RWPE2 (cell line): ENCODE results near the gene PSEN1.
"Not testable (repeated sequence)": the region's sequence is repeated elsewhere in the genome, so short reads cannot be mapped to it uniquely, and the experiment has no call there.

ENCODE experiments used
- ATAC-seq: fragments of 200-7000 bp; cut with Tn5 transposase; 3 replicates; pipeline ENCODE4 v1.9.1; 2021; ENCODE audit warnings: low read depth
- DNase-seq: peaks from one replicate; pipeline ENCODE4 v3.0.0-alpha.2; 2020; ENCODE audit warnings: low spot score
- H3K27ac ChIP-seq: fragments of 450-650 bp; 2 replicates; pipeline ENCODE4 v1.5.1; 2017; ENCODE audit warnings: mild to moderate bottlenecking; ENCODE audit not compliant: poor library complexity, severe bottlenecking
- H3K27me3 ChIP-seq: fragments of 250-450 bp; sonication (Bioruptor Pico); 2 replicates; pipeline ENCODE4 v1.5.1; 2021; ENCODE audit warnings: mild to moderate bottlenecking, moderate library complexity; ENCODE audit not compliant: insufficient read depth, poor library complexity, severe bottlenecking
- H3K36me3 ChIP-seq: fragments of 250-450 bp; sonication (Bioruptor Pico); 2 replicates; pipeline ENCODE4 v1.5.1; 2020; ENCODE audit warnings: low read depth, mild to moderate bottlenecking, moderate library complexity
- H3K4me1 ChIP-seq: fragments of 250-450 bp; sonication (Bioruptor Pico); 2 replicates; pipeline ENCODE4 v1.5.1; 2021; ENCODE audit warnings: mild to moderate bottlenecking, moderate library complexity; ENCODE audit not compliant: insufficient read depth, poor library complexity, severe bottlenecking
- H3K4me3 ChIP-seq: fragments of 250-450 bp; sonication (Bioruptor Pico); 2 replicates; pipeline ENCODE4 v1.5.1; 2021; ENCODE audit warnings: mild to moderate bottlenecking, moderate library complexity; ENCODE audit not compliant: severe bottlenecking
- H3K9me3 ChIP-seq: fragments of 250-450 bp; sonication (Bioruptor Pico); 2 replicates; pipeline ENCODE4 v1.5.1; 2021; ENCODE audit warnings: mild to moderate bottlenecking, moderate library complexity; ENCODE audit not compliant: severe bottlenecking
- CTCF ChIP-seq: fragments of 450-650 bp; IDR thresholded peaks from one replicate; pipeline ENCODE4 v1.5.1; 2017; ENCODE audit warnings: mild to moderate bottlenecking, moderate library complexity; ENCODE audit not compliant: poor library complexity, severe bottlenecking

The PSEN1 gene

DNA sequence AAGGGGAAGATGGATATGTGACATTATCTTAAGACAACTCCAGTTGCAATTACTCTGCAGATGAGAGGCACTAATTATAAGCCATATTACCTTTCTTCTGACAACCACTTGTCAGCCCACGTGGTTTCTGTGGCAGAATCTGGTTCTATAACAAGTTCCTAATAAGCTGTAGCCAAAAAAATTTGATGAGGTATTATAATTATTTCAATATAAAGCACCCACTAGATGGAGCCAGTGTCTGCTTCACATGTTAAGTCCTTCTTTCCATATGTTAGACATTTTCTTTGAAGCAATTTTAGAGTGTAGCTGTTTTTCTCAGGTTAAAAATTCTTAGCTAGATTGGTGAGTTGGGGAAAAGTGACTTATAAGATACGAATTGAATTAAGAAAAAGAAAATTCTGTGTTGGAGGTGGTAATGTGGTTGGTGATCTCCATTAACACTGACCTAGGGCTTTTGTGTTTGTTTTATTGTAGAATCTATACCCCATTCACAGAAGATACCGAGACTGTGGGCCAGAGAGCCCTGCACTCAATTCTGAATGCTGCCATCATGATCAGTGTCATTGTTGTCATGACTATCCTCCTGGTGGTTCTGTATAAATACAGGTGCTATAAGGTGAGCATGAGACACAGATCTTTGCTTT, 36.9 kb downstream of the PSEN1 start:
- TF ChIP-seq CTCF = peak; percentile 89
- ATAC-seq = peak; percentile 41; the same call in 1 of the 3 replicates
- Histone ChIP-seq H3K4me1 (no peaks in the 10 kb centered on the region), H3K9me3 (no peaks in the 10 kb centered on the region), H3K27ac (no peak overlapping the region), H3K4me3 (no peak overlapping the region), H3K36me3 (peaks cover 82% of the 10 kb centered on the region), H3K27me3 (no peaks in the 10 kb centered on the region)
- DNase-seq = no peak

DNA sequence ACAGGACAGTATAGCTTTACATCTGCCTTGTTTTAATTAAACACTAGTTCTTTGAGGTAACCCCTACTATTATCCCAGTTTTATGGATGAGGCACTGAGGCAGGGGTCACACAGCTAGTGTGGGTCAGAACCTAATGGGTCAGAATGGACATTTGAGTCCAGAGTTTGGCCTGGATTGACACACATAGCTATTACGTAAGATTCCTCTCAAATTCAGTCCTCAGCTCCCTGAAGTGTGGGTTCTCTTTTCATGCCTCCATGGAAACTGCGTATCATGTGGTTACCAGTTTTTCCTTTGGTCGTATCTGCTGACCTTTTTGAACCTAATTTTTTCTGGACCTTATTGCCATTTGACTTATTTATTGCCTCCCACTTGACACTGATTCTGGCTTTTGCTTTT, 40.4 kb downstream of the PSEN1 start:
- no peak for DNase-seq
- Histone ChIP-seq H3K36me3 (peaks cover 87% of the 10 kb centered on the region), H3K4me3 (no peak overlapping the region), H3K27ac (no peak overlapping the region), H3K4me1 (peaks cover 10% of the 10 kb centered on the region), H3K27me3 (no peaks in the 10 kb centered on the region), H3K9me3 (no peaks in the 10 kb centered on the region)
- no peak for ATAC-seq
- TF ChIP-seq CTCF = no peak

GRCh38 chr14:73180385-73180805, 44.1 kb downstream of the PSEN1 start:
- no peak for TF ChIP-seq CTCF
- Histone ChIP-seq H3K4me1 (peaks cover 10% of the 10 kb centered on the region), H3K36me3 (peaks cover 66% of the 10 kb centered on the region), H3K4me3 (no peak overlapping the region), H3K27me3 (no peaks in the 10 kb centered on the region), H3K9me3 (no peaks in the 10 kb centered on the region), H3K27ac (peak overlapping the region; percentile 17)
- no peak for DNase-seq
- ATAC-seq = peak; percentile 81

DNA sequence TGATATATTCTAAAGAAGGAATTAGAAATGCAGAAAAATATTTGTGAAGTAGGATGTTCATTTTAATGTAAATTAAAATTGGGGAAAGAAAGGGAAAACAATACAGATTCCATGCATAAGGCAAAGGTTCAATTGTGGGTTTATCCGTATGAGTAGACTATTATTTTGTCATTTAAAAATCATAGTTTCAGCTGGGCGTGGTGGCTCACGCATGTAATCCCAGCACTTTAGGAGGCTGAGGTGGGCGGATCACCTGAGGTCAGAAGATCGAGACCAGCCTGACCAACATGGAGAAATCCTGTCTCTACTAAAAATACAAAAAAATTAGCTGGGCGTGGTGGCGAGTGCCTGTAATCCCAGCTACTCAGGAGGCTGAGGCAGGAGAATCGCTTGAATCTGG, 44.7 kb downstream of the PSEN1 start:
- not testable (repeated sequence) for ATAC-seq, H3K9me3 ChIP-seq, H3K27me3 ChIP-seq, H3K4me1 ChIP-seq, H3K4me3 ChIP-seq, DNase-seq
- peaks cover 66% of the 10 kb centered on the region for H3K36me3 ChIP-seq
- peak overlapping the region; percentile 17 for H3K27ac ChIP-seq

DNA sequence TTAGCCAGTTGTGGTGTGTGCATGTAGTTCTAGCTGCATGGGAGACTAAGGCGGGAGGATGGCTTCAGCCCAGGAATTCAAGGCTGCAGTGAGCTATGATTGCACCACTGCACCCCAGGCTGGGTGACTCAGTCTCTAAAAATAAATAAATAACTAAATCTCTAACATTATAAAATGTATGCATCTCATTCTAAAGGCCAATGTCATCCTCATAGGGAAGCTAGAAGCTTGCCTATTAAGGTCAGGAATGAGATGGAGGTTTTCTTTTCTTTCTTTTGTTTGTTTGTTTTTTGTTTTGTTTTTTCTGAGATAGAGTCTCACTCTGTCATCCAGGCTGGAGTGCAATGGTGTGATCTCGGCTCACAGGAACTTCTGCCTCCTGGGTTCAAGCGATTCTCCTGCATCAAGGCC, 52.2 kb downstream of the PSEN1 start:
- Histone ChIP-seq H3K4me1 (peaks cover 4% of the 10 kb centered on the region), H3K27me3 (no peaks in the 10 kb centered on the region), H3K9me3 (no peaks in the 10 kb centered on the region), H3K4me3 (no peak overlapping the region), H3K27ac (no peak overlapping the region), H3K36me3 (peaks cover 72% of the 10 kb centered on the region)
- ATAC-seq = peak; percentile 84
- DNase-seq = no peak
- no peak for TF ChIP-seq CTCF
